Measurements from ENCODE around the gene CTBP1.

DNA sequence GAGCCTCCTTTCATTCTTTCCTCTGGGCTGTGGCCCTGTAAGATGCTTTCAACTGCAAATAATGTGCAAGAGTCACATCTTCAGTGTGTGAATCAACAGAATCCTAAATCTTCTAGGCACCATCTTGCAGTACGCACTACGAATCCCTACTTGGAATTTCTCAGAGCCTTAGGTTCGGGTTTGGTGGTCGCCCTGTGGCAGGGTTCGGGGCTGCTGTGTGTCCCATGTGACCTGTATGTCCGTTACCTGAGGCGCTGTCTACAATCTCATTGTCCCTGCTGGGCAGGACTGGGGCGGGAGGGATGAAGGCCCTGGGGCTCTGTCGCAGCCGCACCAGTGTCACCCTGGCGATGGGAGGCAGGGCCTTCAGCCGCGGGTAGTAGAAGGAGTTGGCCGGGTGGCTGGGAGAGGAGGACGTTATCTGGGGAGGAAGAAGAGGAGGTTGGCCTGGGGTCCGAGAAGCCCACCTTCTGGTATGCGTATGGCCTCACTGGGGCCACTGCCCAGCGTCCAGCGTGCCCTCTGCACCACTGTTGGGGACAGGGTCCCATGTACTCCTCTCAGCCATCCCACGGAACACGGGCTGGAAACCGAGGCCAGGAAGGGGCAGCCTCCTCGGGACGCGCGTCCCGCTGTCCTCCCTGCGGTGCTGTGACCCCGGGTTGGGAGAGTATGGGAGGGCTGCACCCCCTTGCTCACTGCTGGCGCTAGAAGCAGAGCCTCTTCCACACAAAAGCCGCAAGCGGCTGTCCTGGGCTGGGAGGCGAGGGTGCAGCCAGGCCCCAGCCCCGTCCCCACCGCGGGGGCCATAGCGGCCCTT is 78.6 kb downstream of the CTBP1 start:
- no peak for TF ChIP-seq TAF1 (IDR thresholded peaks at IDR 0.05; ENCODE audit: low read depth)
- TF ChIP-seq, protein P1, sequence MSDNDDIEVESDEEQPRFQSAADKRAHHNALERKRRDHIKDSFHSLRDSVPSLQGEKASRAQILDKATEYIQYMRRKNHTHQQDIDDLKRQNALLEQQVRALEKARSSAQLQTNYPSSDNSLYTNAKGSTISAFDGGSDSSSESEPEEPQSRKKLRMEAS (IDR thresholded peaks at IDR 0.05): no peak
